Activated CD8-positive, alpha-beta memory T cell treated with anti-CD3 and anti-CD28 coated beads for 24 hours (primary cell): ENCODE measurements around the gene CD40.
"Not testable (repeated sequence)": the region's sequence is repeated elsewhere in the genome, so short reads cannot be mapped to it uniquely, and the experiment has no call there.

Experiments
- DNase-seq: peaks from one replicate; pipeline ENCODE4 v3.0.0-alpha.2; 2020

CD40 gene

DNA sequence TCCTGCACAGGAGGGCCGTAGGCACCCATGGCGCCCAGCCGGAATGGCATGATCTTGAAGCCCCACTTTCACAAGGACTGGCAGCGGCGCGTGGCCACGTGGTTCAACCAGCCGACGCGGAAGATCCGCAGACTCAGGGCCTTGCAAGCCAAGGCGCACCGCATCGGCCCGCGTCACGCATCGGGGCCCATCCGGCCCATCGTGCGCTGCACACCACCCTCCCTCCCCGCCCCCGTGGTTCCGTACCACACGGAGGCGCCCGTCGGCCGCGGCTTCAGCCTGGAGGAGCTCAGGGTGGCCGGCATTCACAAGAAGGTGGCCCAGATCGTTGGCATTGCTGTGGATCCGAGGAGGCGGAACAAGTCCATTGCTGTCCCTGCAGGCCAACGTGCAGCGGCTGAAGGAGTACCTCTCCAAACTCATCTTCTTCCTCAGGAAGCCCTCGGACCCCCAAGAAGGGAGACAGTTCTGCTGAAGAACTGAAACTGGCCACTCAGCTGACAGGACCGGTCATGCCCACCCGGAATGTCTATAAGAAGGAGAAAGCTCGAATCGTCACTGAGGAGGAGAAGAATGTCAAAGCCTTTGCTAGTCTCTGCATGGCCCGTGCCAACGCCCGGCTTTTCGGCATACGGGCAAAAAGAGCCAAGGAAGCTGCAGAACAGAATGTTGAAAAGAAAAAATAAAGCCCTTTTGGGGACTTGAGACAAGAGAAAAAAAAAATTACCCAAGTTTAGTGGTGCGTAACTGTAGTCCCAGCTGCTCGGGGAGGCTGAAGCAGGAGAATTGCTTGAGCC is 18.4 kb upstream of the CD40 start:
- no peak for DNase-seq

DNA sequence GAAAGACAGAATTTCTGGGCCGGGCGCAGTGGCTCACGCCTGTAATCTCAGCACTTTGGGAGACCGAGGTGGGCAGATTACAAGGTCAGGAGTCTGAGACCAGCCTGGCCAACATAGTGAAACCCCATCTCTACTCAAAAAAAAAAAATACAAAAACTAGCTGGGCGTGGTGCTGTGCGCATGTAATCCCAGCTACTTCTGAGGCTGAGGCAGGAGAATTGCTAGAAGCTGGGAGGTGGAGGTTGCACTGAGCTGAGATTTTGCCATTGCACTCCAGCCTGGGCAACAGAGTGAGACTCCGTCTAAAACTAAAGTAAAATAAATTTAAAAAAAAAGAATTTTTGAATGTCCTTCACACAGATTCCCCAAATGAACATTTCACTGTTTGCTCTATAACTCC is 17.7 kb upstream of the CD40 start:
- not testable (repeated sequence) for DNase-seq

DNA sequence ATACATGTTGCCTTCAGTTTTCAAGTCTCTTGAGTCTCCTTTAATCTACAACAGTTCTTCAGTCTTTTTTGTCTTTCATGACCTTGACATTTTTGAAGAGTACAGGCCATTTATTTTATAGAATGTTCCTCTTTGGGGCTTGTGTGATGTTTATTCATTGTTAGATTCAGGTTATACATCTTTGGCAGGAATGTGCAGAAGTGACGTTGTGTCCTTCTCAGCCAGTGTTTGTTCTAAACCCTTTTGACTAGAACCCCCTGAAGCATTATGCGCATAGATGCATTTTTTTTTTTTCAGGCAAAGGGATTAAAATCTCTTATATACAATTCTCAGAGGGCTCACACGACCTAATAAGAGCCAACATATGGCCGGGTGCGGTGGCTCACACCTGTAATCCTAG is 17.1 kb upstream of the CD40 start:
- DNase-seq, result no peak

DNA sequence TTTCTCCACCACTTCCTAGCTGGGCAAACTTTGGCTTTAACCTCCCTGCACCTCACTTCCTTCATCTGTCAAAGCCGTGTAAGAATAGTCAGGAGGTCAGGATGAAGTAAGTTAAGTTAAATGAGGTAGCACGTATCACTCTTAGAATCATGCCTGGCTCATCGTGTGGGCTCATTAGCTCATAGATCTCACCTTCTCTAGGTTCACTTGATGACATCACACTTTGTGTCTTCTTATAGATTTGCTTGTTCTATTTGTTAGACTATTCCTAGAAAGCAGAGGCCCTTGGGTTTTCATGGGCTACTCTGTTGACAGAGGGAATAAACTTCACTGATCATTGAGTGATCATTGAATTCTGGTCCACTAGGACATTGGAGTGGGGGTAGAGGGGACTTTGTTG is 16.2 kb upstream of the CD40 start:
- DNase-seq, result no peak

DNA sequence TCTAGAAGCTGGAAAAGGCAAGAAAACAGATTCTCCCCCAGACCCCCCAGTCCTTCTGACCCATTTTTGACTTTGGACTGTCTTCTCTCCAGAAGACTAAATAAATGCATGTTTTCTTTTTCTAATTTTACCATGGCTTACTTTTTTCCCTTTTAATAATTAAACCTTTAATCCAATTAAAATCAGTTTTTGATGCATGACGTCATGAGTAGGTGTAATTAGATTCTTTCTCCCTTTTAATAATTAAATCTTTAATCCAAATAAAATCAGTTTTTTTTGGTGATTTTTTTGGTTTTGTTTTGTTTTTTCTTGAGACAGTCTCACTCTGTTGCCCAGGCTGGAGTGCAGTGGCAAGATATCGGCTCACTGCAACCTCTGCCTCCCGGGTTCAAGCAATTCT is 15.2 kb upstream of the CD40 start:
- DNase-seq, result no peak

DNA sequence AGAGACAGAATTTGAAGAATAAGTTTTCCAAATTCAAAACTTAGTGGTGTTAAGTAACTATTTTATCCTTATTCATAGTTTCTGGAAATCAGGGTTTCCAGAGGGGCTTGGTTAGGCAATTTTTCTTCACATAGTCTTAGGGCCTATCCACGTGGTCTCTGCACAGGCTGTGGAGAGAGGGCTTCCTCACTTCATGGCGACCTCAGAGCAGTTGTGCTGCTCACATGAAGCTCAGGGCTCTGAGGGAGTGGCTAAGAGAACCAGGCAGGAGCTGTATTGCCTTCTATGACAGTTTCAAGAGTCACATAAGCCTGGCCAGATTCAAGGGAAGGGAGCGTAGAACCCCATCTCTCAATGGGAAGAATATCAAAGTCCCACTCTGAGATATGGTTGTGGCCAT is 13.9 kb upstream of the CD40 start:
- DNase-seq, result no peak

DNA sequence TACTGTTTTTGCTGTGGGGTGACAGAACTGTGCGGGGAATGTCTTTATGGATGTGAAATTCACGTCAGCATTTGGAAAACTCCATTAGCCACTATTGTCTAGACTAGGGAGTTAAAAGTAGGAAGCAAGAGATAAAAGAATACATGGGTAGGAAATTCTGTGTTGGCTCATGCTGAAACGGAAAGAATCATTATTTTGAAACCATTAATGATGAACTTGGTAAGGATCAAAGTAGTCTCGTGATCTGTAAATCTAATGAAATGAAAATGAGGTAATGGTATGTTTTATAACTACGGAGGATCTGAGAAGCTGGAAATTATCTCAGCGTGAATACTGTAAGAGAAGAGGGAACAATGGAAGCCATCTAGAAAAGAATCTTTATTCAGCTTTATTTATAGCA is 11.1 kb upstream of the CD40 start:
- DNase-seq, result no peak

DNA sequence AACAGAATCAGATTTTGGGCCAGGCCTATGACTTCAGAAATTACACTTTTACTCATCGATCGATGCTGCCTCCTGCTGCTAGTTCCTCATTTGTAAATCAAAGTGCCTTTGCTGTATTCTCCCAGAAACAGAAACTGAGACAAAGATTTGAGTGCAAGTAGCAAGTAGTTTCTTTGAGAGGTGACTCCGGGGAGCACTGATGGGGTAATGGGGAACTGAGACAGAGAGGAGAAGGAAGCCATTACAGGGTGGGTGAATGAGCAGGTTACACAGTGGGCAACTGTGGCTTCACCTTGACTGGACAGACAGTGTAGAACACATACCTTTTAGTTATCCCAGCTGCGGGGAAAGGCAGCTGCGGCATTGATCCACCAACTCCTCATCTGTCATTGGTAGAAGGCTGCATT is 9.7 kb upstream of the CD40 start:
- DNase-seq, result no peak

DNA sequence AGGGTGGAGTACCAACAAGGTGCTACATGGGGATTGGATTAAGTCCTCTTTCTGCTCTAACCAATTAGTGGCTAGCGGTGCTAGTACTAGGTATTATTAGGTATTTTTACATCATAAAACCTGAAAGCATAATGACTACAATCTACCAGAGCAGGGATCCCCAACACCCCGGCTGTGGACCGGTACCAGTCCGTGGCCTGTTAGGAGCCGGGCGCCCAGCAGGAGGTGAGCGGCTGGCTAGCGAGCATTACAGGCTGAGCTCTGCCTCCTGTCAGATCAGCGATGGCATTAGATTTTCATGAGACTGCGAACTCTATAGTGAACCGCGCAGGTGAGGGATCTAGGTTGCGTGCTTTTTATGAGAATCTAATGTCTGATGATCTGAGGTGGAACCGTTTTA is 9.1 kb upstream of the CD40 start:
- DNase-seq, result no peak

DNA sequence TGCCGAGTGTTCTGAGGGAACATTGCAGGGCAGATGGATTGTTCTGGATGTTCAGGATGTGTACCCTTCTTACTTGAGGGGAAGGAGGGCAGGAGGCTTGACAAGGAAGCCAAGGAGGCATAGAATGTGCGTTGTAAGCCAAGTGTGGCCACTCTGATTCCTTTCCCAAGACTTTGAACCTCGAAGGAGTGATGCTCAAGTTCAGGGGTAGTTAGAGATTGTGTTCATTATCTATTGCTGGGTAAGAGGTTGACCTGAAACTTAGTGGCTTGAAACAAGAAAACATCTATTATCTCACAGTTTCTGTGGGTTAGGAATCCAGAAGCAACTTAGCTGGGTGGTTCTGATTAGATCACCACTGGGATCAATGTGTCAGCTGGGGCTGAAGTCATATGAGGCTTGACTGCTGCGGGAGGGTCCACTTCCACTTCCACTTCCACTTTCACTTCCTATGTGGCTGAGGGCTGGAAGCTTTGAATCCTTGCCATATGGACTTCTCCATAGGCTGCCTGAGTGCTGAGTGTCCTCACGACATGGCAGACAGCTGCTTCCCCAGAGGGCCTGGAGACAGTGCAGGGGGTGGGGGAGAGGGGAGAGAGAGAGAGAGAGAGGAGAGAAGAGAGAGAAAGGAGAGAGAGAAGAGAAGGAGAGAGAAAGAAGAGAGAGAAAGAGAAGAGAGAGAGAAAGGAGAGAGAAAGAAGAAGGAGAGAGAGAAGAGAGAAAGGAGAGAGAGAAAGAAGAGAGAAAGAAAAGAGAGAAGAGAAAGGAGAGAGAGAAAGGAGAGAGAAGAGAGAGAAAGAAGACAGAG is 6.9 kb upstream of the CD40 start:
- DNase-seq, result no peak

DNA sequence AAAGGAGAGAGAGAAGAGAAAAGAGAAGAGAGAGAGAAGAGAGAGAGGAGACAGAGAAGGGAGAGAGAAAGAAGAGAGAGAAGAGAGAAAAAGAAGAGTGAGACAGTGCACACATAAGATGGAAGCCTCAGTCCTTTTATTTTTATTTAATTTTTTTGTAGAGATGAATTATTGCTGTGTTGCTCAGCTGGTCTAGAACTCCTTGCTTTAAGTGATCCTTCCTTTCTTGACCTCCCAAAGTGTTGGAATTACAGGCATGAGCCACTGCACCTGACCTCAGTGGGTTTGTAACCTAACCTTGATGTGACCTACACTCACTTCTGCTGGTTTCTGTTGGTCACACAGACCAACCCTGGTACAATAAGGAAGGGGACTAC is 6.3 kb upstream of the CD40 start:
- no peak for DNase-seq

DNA sequence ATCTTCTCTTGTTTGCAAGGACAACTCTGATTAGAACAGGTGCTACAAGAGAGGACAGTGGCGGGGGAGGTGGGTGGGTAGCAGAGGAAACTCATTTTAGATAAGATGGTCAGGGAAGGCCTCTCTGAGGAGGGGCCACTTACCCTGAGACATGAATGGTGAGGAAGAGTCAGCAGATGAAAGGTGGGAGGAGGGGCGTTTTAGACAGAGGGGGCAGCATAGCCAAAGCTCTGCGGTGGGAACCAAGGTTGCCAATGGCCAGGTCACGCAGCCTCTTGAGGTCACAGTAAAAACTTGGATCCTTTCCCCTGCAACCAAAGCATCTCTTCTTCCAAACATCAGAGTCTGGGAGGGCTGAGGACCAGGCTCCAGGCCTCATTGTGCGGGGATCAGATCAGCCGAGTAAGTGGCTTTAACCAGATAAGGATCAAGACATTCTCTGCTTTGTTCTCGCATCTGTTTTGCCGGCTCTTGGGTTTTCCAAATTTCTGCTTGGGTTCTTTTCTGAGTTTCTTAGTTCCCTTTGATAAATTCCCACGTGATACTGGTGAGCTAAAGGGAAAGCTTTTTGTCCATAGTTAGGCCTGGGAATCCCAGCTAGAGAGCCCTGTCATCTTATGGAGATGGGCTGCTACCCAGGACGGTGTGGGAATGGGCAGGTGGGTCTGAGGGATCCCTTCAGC is 5.5 kb upstream of the CD40 start:
- no peak for DNase-seq

DNA sequence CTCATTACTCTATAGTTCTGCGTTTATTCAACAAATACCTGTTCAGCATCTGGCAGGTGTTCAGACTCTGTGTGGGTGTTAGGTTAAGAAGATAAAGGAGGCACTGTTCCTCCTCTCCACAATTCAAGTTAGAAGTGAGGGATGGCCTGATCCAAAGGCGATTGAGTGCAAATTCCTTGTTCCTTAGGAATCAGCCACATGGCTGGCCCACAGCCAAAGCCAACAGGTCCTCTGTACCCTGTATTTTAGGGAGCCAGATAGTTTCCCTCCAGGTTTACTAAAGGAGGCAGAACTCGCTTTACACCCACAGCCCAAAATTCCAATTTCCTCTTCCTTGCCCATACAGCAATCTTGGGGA is 5.0 kb upstream of the CD40 start:
- DNase-seq, result peak; percentile 42

DNA sequence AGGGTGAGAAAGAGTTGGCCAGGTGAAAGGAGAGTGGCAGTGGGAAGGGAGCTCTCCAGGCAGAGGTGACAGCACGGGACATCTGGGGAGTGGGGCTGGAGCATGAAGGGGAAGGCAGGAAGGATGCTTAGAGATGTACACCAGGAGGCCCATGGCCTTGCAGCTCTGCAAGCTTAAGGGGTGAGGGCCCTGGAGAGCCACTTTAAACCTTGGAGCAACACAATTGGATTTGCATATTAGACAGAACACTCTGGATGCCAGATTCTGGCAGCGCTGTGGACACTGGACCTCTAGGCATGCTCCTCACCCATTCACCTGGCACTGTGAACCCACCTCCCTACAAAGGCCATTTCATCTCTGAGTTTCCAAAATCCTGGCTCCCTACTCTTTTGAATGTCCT is 3.7 kb upstream of the CD40 start:
- DNase-seq, result no peak

DNA sequence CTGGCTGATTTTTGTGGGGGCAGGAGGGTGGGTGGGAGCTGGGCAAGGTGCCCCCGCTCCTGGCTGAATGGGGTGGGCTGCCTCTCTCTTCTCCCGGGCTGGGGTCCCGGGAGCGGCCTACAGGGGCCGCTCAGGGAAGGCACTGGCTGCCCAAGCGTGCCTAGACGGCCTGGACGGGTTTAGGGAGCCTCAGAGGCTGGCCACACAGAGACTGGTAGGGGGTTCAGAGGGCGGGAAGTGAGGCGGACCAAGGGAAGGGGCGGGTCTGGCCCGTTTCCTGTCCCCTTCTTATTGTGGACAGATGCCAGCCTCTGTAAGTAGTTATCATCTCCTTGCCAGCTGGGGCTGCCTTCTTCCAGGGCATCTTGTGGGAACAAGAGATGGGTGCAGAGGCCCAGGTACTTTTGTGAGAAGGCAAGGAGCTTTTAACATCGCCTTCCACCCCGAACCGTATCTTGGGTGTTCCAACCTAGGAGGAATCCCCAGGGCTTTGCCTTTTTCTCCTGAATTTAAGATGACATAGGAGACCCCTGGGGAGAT is 437 bp downstream of the CD40 start:
- DNase-seq, result peak; percentile 61

DNA sequence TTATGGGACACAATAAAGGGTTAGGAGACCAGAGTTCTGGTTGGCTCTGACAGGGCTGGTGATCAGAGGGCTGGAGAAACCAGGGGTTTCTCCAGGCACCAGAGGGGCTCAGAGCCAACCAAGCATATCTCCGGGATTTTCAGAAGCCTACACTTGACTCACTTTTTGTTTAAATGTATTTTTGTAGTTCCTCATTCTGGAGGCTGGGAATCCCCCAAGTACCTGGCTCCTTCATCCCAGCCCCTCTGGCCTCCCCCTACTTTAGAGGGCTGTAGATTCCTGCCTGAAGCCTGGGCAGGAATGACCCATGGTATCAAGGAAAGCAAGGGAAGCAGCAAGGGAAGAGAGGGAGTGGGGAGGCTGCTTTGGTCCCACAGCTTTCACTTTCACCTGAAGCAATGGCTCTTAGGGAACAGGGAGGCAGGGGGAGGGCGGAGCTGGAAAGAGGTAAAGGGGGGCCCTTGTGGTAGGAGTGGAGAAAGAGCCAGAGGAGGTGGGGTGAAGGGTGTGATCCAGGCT is 973 bp downstream of the CD40 start:
- no peak for DNase-seq

DNA sequence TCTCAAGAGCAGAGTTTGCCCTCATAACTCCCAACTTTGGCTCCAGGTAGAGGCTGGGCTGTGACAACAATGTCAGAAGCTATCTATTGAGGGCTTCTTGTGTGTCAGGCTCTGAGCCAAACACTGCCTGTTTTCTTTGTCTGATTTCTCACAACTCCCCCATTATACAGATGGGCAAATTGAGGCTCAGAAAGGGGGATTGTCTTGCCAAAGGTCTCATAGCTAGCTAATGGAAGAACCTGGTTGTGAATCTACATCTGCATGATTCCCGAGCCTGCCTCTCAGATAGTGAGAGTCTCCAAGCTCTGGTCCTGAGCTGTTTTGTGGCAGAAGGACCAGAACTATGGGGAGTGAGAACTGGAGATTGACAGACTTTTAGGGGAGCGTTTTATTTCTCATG is 1.4 kb downstream of the CD40 start:
- DNase-seq, result no peak

DNA sequence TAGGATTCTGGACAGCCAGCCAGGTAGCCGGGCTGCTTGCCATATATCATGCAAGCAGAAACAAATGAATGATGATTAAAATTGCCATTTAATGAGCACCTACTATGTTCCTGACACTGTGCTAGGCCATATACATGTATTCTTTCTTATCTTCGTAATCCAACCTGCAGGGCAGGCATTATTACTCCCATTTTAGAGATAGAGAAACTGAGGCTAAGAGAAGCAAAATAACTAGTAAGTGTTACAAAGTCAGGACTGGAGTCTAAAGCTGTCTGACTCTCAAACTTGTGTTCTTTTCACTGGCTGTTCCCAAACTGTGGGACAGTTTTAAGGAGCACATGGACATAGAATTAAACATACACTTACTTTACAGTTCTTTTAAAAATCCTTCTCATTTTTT is 2.0 kb downstream of the CD40 start:
- no peak for DNase-seq

DNA sequence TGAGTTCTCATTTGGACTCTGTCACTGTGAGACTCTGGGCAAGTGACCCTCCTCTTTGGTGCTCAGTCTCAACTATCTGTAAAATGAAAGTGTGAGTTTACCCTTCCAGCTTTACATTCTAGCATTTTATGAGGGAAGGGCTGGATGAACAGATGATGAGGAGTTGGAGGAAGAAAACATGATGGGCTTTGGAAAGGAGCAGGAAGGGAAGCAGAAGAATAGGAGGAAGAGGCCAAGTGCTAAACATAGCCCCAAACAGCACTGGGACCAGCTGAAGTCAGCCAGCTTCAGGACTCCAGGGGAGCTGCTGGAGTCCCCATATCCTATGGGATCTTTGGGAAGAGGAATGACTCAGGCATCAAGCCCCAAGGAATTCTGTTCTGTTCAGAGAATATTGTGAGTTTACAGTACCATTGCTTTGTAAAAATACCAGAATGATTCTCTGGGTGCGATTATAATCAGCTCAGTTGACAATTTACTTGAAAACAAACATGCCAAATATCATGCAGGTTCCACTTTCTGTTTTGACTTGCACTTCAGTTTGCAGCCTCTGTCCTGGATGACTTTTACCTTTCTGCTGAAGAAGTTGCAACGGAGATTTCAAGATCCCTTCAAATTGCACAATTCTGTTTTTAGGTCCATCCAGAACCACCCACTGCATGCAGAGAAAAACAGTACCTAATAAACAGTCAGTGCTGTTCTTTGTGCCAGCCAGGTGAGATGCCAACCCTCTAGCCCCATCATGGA is 3.2 kb downstream of the CD40 start:
- DNase-seq, result no peak

DNA sequence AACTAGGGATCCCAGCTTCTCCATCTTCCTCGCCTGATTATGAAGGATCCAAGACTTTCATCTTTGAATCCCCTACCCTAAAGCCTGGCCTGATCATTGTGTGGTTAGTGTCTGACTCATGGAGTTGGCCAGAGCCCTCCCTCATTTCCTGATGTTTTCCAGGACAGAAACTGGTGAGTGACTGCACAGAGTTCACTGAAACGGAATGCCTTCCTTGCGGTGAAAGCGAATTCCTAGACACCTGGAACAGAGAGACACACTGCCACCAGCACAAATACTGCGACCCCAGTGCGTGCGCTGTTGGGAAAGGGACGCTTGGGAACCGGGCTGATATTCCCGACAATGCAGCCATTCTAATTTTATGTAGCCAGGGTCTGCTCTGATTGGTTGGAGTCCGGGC is 4.0 kb downstream of the CD40 start:
- no peak for DNase-seq

DNA sequence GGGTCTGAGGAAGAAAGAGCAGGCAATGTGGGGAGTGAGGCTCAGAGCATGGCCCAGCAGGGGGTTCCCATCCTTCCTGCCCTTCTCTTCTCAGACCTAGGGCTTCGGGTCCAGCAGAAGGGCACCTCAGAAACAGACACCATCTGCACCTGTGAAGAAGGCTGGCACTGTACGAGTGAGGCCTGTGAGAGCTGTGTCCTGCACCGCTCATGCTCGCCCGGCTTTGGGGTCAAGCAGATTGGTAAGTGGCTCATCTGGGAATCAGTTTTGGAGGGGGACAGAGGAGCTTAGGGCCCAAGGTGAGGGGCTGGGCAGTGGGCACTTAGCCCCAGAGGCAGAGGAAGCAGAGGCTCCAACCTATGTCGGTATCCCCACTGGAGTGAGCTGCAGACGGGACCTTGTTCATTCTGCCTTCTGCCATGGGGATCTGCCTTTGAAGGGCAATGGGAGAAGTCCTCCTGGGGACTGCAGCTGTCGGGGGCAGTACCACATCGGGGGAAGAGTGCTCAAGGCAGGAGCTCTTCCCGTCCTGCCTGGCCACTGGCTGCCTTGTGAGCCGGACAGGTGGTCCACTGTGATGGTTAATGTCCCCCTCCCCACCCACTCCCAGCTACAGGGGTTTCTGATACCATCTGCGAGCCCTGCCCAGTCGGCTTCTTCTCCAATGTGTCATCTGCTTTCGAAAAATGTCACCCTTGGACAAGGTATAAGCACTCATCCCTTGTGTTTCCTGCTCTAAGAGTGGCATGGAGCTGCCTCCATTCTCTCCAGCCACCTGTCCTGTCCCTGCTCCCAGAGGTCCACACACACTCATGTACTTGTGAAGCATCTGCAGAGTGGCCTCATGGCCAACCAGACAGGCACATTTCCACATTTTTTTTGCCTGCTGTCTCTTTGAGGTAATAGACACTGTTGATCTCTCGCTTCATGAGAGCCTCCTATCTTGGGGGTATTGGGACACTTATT is 4.7 kb downstream of the CD40 start:
- DNase-seq, result no peak
